Measurements from ENCODE around the gene CDKN2AIPNL. TPM values are rescaled to one million over a fixed set of nuclear protein-coding genes. Genes with fewer than 3 reads are reported as not detected.

Gene CDKN2AIPNL
- polyA plus RNA-seq, 3 donors, result 29.8 to 42.4 (median 31.8) TPM

- DNase-seq (ENCODE audit: extremely low read depth in 1 of 11, low read depth in 9 of 11, low spot score in 4 of 11), result peak; percentile 96 to 100 (median 99)
Observed at GRCh38 chr5:134370871-134371833, 40.5 kb downstream of the CDKN2AIPNL start, which contains the start of gene UBE2B. Gene UBE2B (plus strand): TSS chr5:134371569. CDS start chr5:134371596, 27 bp downstream.

- DNase-seq (ENCODE audit: extremely low read depth in 1 of 11, low read depth in 9 of 11, low spot score in 4 of 11), result no peak
Observed at GRCh38 chr5:134370311-134370870, 41.3 kb downstream of the CDKN2AIPNL start.

- no peak for DNase-seq (ENCODE audit: extremely low read depth in 1 of 11, low read depth in 9 of 11, low spot score in 4 of 11)
Observed at GRCh38 chr5:134365604-134366003, 46.1 kb downstream of the CDKN2AIPNL start.

GRCh38 chr5:134355681-134356080 lies 56.0 kb downstream of the CDKN2AIPNL start:
- DNase-seq (ENCODE audit: extremely low read depth in 1 of 11, low read depth in 9 of 11, low spot score in 4 of 11), result no peak

Other genes starting within 250 kb of the CDKN2AIPNL start
- gene SKP1, start 234.9 kb downstream of the CDKN2AIPNL start, polyA plus RNA-seq (ENCODE audit: insufficient read length in 3 of 3), result 100 to 1,000 TPM; 681 to 900 (median 805) TPM
- 100 to 1,000 TPM; 176 to 229 (median 220) TPM for gene PPP2CA, start 185.8 kb downstream of the CDKN2AIPNL start, polyA plus RNA-seq (ENCODE audit: insufficient read length in 3 of 3)
- 1 to 10 TPM; 4.5 to 9.3 (median 7.7) TPM for gene CDKL3, start 44.7 kb downstream of the CDKN2AIPNL start, polyA plus RNA-seq (ENCODE audit: insufficient read length in 3 of 3)
- 100 to 1,000 TPM; 111 to 143 (median 138) TPM for gene UBE2B, start 40.3 kb downstream of the CDKN2AIPNL start, polyA plus RNA-seq (ENCODE audit: insufficient read length in 3 of 3)
- gene JADE2, start 113.8 kb upstream of the CDKN2AIPNL start, polyA plus RNA-seq (ENCODE audit: insufficient read length in 3 of 3), result 10 to 100 TPM in 2 of 3 donors, 1 to 10 TPM in 1; 9.3 to 16.5 (median 10.6) TPM
- 10 to 100 TPM; 38.4 to 44.1 (median 39.5) TPM for gene SAR1B, start 220.9 kb upstream of the CDKN2AIPNL start, polyA plus RNA-seq (ENCODE audit: insufficient read length in 3 of 3)
- 10 to 100 TPM; 20.5 to 23.1 (median 22.0) TPM for gene SEC24A, start 236.9 kb upstream of the CDKN2AIPNL start, polyA plus RNA-seq (ENCODE audit: insufficient read length in 3 of 3)